DMS79 treated with DMSO at 0.1 percent for 48 hours (cell line): Measurements from ENCODE around the gene ZNFX1.
"Not testable (repeated sequence)": the region's sequence is repeated elsewhere in the genome, so short reads cannot be mapped to it uniquely, and the experiment has no call there.

ENCODE experiments used
- DNase-seq: peaks from one replicate; lab custom pipeline; 2025; lab: John Stamatoyannopoulos, UW

The ZNFX1 gene

GRCh38 chr20:49278036-49278817 is at the start of gene ZNFX1:
ZNFX1 (minus strand) TSS chr20:49278057; CDS start chr20:49275839, 2,218 bp downstream.
- DNase-seq: peak; percentile 97

GRCh38 chr20:49326026-49326425 is 48.2 kb upstream of the ZNFX1 start:
- no peak for DNase-seq

GRCh38 chr20:49324306-49324705 is 46.4 kb upstream of the ZNFX1 start:
- no peak for DNase-seq

GRCh38 chr20:49323622-49324238 is 45.9 kb upstream of the ZNFX1 start:
- DNase-seq: no peak

GRCh38 chr20:49320460-49320859 is 42.6 kb upstream of the ZNFX1 start:
- DNase-seq: no peak

GRCh38 chr20:49319208-49319809 is 41.5 kb upstream of the ZNFX1 start:
- no peak for DNase-seq

- peak; percentile 19 for DNase-seq
Measured at GRCh38 chr20:49318430-49319207, 40.8 kb upstream of the ZNFX1 start.

- DNase-seq: no peak
Measured at GRCh38 chr20:49318091-49318429, 40.2 kb upstream of the ZNFX1 start.

- DNase-seq: no peak
Measured at GRCh38 chr20:49316704-49317103, 38.8 kb upstream of the ZNFX1 start.

GRCh38 chr20:49315580-49315979 is 37.7 kb upstream of the ZNFX1 start:
- no peak for DNase-seq

- not testable (repeated sequence) for DNase-seq
Measured at GRCh38 chr20:49314052-49314451, 36.2 kb upstream of the ZNFX1 start.

GRCh38 chr20:49313283-49313682 is 35.4 kb upstream of the ZNFX1 start:
- DNase-seq: no peak

- no peak for DNase-seq
Measured at GRCh38 chr20:49312661-49313060, 34.8 kb upstream of the ZNFX1 start.

GRCh38 chr20:49310705-49311104 is 32.8 kb upstream of the ZNFX1 start:
- DNase-seq: no peak

GRCh38 chr20:49308875-49309274 is 31.0 kb upstream of the ZNFX1 start:
- no peak for DNase-seq

GRCh38 chr20:49306903-49307620 is 29.2 kb upstream of the ZNFX1 start:
- no peak for DNase-seq

GRCh38 chr20:49303065-49303552 is 25.3 kb upstream of the ZNFX1 start:
- DNase-seq: no peak

- DNase-seq: no peak
Measured at GRCh38 chr20:49297605-49298530, 20.0 kb upstream of the ZNFX1 start.

- not testable (repeated sequence) for DNase-seq
Measured at GRCh38 chr20:49294002-49294654, 16.3 kb upstream of the ZNFX1 start.

- no peak for DNase-seq
Measured at GRCh38 chr20:49293122-49293521, 15.3 kb upstream of the ZNFX1 start.
